ENCODE results near the gene CARD6. TPM values are rescaled to one million over a fixed set of nuclear protein-coding genes. Genes with fewer than 3 reads are reported as not detected.

Gene CARD6
- total and polyA plus RNA-seq, 9 of the 15 experiments (the other 6 are each of a cell fraction or from before 2014, with no cell fraction given) = 3.5 to 8.3 (median 5.9) TPM

GRCh38 chr5:40801771-40802562 is 39.2 kb upstream of the CARD6 start (continued):
- TF ChIP-seq ZNF318 (IDR thresholded peaks at IDR 0.05; ENCODE audit: borderline replicate concordance in 1 of 2, low read depth in 1 of 2) (peak in 1 of 2 experiments; percentile 99; a peak in 2 of 4 replicates), KDM5B (IDR thresholded peaks at IDR 0.05; ENCODE audit: insufficient replicate concordance, low read depth, low read length) (peak; percentile 24), DPF2 (IDR thresholded peaks at IDR 0.05) (peak; percentile 99), ZKSCAN1 (IDR thresholded peaks at IDR 0.05; ENCODE audit: low read depth, low read length) (peak; percentile 36; the same call in 1 of the 2 replicates), MTA1 (IDR thresholded peaks at IDR 0.05; ENCODE audit: borderline replicate concordance) (peak; percentile 85), LARP7 (IDR thresholded peaks at IDR 0.05) (no peak), ZNF583 (CRISPR knock-in tag; IDR thresholded peaks at IDR 0.05) (no peak), RCOR1 (IDR thresholded peaks at IDR 0.05; ENCODE audit: borderline replicate concordance in 1 of 2, low read depth in 2 of 2, low read length in 2 of 2) (peak; percentile 75 to 93; a peak in 3 of 4 replicates), ATF7 (IDR thresholded peaks at IDR 0.05) (peak; percentile 60), GTF2F1 (IDR thresholded peaks at IDR 0.05; ENCODE audit: low read depth, low read length) (peak; percentile 67; the same call in 1 of the 2 replicates), NR2C1 (IDR thresholded peaks at IDR 0.05) (peak; percentile 58), NR2C1 (tag; IDR thresholded peaks at IDR 0.05) (no peak), PHF8 (IDR thresholded peaks at IDR 0.05; ENCODE audit: borderline replicate concordance, low read length) (peak; percentile 14; the same call in 1 of the 2 replicates), ZNF197 (CRISPR knock-in tag; IDR thresholded peaks at IDR 0.05; ENCODE audit: low read depth) (peak; percentile 42; the same call in 1 of the 2 replicates), ADNP (tag; IDR thresholded peaks at IDR 0.05) (peak; percentile 94), TRIM25 (IDR thresholded peaks at IDR 0.05; ENCODE audit: borderline replicate concordance) (no peak), SMAD4 (CRISPR knock-in tag; conservative IDR thresholded peaks at IDR 0.05) (peak; percentile 65), MTA3 (IDR thresholded peaks at IDR 0.05; ENCODE audit: borderline replicate concordance) (peak; percentile 83; the same call in 1 of the 2 replicates), ESRRB (CRISPR knock-in tag; IDR thresholded peaks at IDR 0.05; ENCODE audit: borderline replicate concordance) (peak; percentile 52; the same call in 1 of the 2 replicates)
